ENCODE results near the gene COL25A1.
"Not testable (repeated sequence)": the region's sequence is repeated elsewhere in the genome, so short reads cannot be mapped to it uniquely, and the experiment has no call there.

COL25A1 gene

GRCh38 chr4:109009909-109010308 lies 292.5 kb downstream of the COL25A1 start:
- FAIRE-seq = peak; percentile 93

GRCh38 chr4:109007976-109008375 lies 294.5 kb downstream of the COL25A1 start:
- FAIRE-seq = no peak

GRCh38 chr4:109005523-109005922 lies 296.9 kb downstream of the COL25A1 start:
- no peak for FAIRE-seq

- no peak for FAIRE-seq
Measured at GRCh38 chr4:109004418-109004817, 298.0 kb downstream of the COL25A1 start.

- FAIRE-seq = no peak
Measured at GRCh38 chr4:109003964-109004363, 298.5 kb downstream of the COL25A1 start.

- FAIRE-seq = no peak
Measured at GRCh38 chr4:108991551-108992328, 310.7 kb downstream of the COL25A1 start.

GRCh38 chr4:108988464-108989195 lies 313.8 kb downstream of the COL25A1 start:
- no peak for FAIRE-seq

GRCh38 chr4:108984495-108984894 lies 318.0 kb downstream of the COL25A1 start:
- FAIRE-seq = not testable (repeated sequence)

- FAIRE-seq = no peak
Measured at GRCh38 chr4:108982402-108983185, 319.9 kb downstream of the COL25A1 start.

GRCh38 chr4:108980455-108981239 lies 321.8 kb downstream of the COL25A1 start:
- no peak for FAIRE-seq

- peak; percentile 81 for FAIRE-seq
Measured at GRCh38 chr4:108979759-108980158, 322.7 kb downstream of the COL25A1 start.

GRCh38 chr4:108978066-108978465 lies 324.4 kb downstream of the COL25A1 start:
- no peak for FAIRE-seq

GRCh38 chr4:108972613-108973283 lies 329.7 kb downstream of the COL25A1 start:
- FAIRE-seq = no peak

GRCh38 chr4:108971473-108971872 lies 331.0 kb downstream of the COL25A1 start:
- no peak for FAIRE-seq

GRCh38 chr4:108965472-108966076 lies 336.9 kb downstream of the COL25A1 start:
- no peak for FAIRE-seq

GRCh38 chr4:108965016-108965415 lies 337.4 kb downstream of the COL25A1 start:
- peak; percentile 99 for FAIRE-seq

- FAIRE-seq = peak; percentile 91
Measured at GRCh38 chr4:108963910-108964309, 338.5 kb downstream of the COL25A1 start.

- no peak for FAIRE-seq
Measured at GRCh38 chr4:108959491-108959890, 343.0 kb downstream of the COL25A1 start.

GRCh38 chr4:108954880-108955279 lies 347.6 kb downstream of the COL25A1 start:
- FAIRE-seq = no peak

GRCh38 chr4:108953941-108954340 lies 348.5 kb downstream of the COL25A1 start:
- peak; percentile 53 for FAIRE-seq

GRCh38 chr4:108950158-108950915 lies 352.1 kb downstream of the COL25A1 start:
- FAIRE-seq = no peak
